Body of pancreas (tissue), 4 donors: Measurements from ENCODE around the gene ZFHX3. TPM values are rescaled to one million over a fixed set of nuclear protein-coding genes. Genes with fewer than 3 reads are reported as not detected.

ENCODE experiments used
- ATAC-seq: fragments of 150-250 bp; one replicate; pipeline ENCODE4 v1.9.1; 2016
- DNase-seq, 4 donors: peaks; one replicate each; pipeline ENCODE4 v3.0.0-alpha.2; 2019
- H3K27ac ChIP-seq, 4 donors: fragments of 200-600 bp; sonication (generic); 1 replicate in 3 of 4; 2 replicates in 1 of 4; pipeline versions ENCODE4 v1.5.1 to v1.6.1; 2016 to 2019; ENCODE audit warnings: mild to moderate bottlenecking in 1 of 4, mixed read lengths in 1 of 4, moderate library complexity in 1 of 4
- H3K27me3 ChIP-seq, 2 donors: fragments of 200-600 bp; sonication (generic); one replicate each; pipeline ENCODE4 v1.6.0; 2016; ENCODE audit warnings: mild to moderate bottlenecking in 1 of 2
- H3K36me3 ChIP-seq, 2 donors: fragments of 200-600 bp; sonication (generic); replicated peaks in 1 of 2; 2 replicates each; pipeline ENCODE4 v1.5.1; 2016; ENCODE audit warnings: low read depth in 2 of 2; ENCODE audit not compliant: insufficient read depth in 1 of 2
- H3K4me1 ChIP-seq: fragments of 200-600 bp; sonication (generic); one replicate; pipeline ENCODE4 v1.6.0; 2016
- H3K4me3 ChIP-seq, 2 donors: fragments of 200-600 bp; sonication (generic); 1 replicate in 1 of 2; 2 replicates in 1 of 2; pipeline ENCODE4 v1.5.1; 2016 to 2019
- H3K9me3 ChIP-seq, 3 donors: fragments of 200-600 bp; sonication (generic); 1 replicate in 2 of 3; 2 replicates in 1 of 3; pipeline ENCODE4 v1.5.1; 2016
- POLR2A ChIP-seq, 3 donors: fragments of 450-650 bp; IDR thresholded peaks; one replicate each; pipeline ENCODE4 v1.6.1; 2016; ENCODE audit warnings: antibody characterized with exemption in 3 of 3, mild to moderate bottlenecking in 2 of 3
- WGBS, 2 donors: methylation state at CpG; one replicate each; pipeline ENCODE4 v1.1.5; 2017; 5-methylcytosine and 5-hydroxymethylcytosine counted together
- intact Hi-C: fragments of 100-400 bp; cut with DNase I; formaldehyde crosslinking; loops from one replicate; pipeline ENCODE4 v1.15.1; 2023
- total RNA-seq, 2 donors: library from RNA; depleted of rRNA; stranded (reverse); fragments of >200 nt; gene quantifications; one replicate each; pipeline ENCODE4 v1.1.0, GENCODE V29; 2016
- TF ChIP-seq, protein P1 (sequence below), 7 experiments: fragments of 450-650 bp in 4 of 7; fragments of 200-600 bp in 3 of 7; sonication (generic) in 3 of 7; IDR thresholded peaks; one replicate each; pipeline ENCODE4 v1.5.1; 2016 to 2019; ENCODE audit warnings: antibody characterized with exemption in 7 of 7

ZFHX3 gene
- total RNA-seq, 2 donors from 2014 or later, result 22.4 to 24.6 TPM

DNA sequence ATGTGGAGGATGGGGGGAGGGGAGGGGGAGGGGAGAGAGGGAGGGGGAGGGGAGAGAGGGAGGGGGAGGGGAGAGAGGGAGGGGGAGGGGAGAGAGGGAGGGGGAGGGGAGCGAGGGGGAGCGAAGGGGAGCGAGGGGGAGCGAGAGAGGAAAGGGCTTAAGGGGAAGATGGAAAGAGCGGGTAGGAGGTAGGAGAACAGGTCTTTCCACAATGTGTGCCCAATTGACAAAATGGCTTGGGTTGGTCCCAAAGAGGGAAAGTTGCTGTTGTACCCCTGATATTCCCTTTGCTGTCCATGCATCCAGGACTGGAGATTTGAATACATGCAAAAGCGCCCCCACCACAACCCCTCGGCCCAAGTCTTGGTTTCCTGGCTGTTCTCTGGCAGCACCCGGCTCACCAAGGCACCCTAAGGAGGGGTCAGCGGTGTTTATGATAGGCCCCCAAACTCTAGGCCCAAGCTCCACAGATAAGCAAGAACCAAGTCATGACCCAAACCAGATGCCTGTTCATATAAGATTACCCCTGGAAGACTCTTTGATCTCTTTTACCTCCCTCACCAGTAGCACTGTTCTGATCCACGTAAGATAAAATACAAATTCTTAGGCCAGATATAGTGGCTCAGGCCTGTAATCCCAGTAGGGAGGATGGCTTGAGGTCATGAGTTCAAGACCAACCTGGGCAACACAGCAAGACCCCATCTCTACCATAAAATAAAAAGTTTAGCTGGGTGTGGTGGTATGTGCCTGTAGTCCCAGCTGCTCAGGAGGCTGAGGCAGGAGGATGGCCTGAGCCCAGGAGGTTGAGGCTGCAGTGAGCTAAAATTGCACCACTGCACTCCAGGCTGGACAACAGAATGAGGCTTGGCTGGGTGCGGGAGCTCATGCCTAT, 119.6 kb downstream of the ZFHX3 start:
- H3K27ac ChIP-seq, result peak overlapping the region in 3 of 4 donors; percentile 67 to 82 (median 67)
- H3K4me3 ChIP-seq, result no peak overlapping the region
- no peak for DNase-seq
- no peak for TF ChIP-seq POLR2A (IDR thresholded peaks at IDR 0.05)
- TF ChIP-seq, protein P1, sequence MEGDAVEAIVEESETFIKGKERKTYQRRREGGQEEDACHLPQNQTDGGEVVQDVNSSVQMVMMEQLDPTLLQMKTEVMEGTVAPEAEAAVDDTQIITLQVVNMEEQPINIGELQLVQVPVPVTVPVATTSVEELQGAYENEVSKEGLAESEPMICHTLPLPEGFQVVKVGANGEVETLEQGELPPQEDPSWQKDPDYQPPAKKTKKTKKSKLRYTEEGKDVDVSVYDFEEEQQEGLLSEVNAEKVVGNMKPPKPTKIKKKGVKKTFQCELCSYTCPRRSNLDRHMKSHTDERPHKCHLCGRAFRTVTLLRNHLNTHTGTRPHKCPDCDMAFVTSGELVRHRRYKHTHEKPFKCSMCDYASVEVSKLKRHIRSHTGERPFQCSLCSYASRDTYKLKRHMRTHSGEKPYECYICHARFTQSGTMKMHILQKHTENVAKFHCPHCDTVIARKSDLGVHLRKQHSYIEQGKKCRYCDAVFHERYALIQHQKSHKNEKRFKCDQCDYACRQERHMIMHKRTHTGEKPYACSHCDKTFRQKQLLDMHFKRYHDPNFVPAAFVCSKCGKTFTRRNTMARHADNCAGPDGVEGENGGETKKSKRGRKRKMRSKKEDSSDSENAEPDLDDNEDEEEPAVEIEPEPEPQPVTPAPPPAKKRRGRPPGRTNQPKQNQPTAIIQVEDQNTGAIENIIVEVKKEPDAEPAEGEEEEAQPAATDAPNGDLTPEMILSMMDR (IDR thresholded peaks at IDR 0.05), result no peak
- no peaks in the 10 kb centered on the region for H3K36me3 ChIP-seq
- WGBS, 2 donors, result 79 to 87% methylated on average over 8 to 10 of the region's 11 CpGs
- intact Hi-C loops, result no loop called here
- no peak for ATAC-seq
- H3K4me1 ChIP-seq, result peaks cover 56% of the 10 kb centered on the region
- no peaks in the 10 kb centered on the region for H3K9me3 ChIP-seq
- no peaks in the 10 kb centered on the region for H3K27me3 ChIP-seq

DNA sequence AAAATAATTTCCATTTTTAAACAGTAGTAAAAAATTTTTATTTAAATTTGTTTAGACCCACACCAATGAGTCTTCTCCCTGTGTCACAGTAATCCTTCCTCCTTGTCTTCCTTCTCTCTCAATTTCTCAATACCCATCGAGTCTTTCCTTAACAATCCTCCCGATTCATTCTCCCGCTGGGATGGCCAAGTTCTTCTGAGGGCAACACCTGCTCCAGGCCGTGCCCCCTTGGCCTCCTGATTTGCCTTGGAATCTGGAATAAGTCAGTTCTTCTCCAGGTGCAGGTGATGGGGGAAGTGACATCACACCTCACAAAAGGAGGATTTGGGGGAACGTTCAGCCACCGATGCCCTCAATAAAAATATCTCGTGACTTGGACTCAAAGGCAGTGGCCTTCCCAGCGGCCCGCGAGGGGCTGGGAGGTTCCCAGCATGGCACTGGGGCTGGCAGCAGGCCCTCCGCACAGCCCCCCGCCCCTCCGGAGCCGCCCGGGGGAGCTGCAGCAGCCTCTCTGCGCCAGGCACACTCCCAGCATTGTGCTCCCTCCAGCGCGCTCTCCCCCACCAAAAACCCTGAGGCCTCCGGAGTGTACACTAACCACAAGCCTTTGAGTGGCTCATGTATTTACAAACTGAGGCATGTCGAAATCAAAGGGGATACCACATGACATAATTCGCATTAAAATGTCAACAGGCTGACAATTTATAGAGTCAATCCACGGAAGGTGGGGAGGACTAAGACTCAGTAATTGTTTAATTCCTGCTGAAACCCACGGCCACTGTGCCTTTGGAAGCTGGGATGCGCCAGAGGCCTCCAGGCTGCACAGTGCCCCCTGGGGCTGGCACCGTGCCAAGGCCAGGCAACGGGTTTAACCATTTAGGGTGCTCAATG, 120.5 kb downstream of the ZFHX3 start:
- Histone ChIP-seq H3K4me1 (peaks cover 64% of the 10 kb centered on the region), H3K4me3 (no peak overlapping the region), H3K9me3 (no peaks in the 10 kb centered on the region), H3K27me3 (no peaks in the 10 kb centered on the region), H3K36me3 (no peaks in the 10 kb centered on the region), H3K27ac (peak overlapping the region in 3 of 4 donors; percentile 67 to 82 (median 67))
- intact Hi-C loops, result no loop called here
- peak in 1 of 3 donors; percentile 9 for TF ChIP-seq POLR2A (IDR thresholded peaks at IDR 0.05)
- TF ChIP-seq, protein P1 (IDR thresholded peaks at IDR 0.05), result no peak
- DNase-seq (peak in 2 of 4 donors; percentile 43 to 56), ATAC-seq (no peak)
- WGBS, 2 donors, result 51 to 52% methylated on average over 11 to 26 of the region's 26 CpGs

DNA sequence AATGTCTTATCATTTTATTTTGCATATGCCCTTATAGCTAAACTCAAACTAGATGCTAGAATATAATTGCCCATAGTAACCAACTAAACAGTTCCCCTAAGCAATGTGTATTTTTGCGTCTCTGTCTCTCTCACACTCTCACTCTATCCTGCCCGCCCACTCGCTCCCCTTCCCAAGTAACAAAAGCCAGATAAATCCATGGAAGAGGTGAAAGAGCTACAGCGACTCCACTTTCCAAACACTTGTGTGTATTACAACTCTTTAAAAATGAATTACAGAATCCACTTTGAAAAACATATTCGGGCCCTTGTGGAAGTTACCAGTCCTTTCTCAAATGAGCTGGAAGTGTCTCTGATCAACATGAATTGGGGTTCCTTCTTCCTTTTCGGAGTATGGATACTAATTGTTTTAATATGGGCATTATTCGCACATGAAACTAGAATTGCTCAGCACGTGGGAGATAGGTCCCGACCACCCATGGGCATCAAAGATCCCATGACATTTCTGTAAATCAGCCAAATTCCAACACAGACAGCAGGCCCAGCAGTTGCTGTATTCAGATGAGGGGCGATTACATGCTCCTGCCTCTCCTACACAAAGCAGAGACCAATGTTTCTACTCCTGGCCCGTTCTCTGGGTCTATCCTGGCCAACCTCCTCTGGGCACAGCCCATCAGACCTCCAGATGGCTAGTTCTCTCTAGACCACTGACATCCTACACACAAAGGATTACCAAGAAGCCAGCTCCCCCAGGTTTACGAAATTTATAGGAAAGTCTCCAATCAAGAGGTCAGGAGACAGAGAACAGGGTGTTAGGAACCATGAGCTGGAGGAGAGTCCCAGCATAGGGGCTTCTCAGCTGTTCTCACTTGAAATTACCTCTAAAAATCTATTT, 121.5 kb downstream of the ZFHX3 start:
- H3K27ac ChIP-seq, result peak overlapping the region; percentile 32 to 82 (median 72)

DNA sequence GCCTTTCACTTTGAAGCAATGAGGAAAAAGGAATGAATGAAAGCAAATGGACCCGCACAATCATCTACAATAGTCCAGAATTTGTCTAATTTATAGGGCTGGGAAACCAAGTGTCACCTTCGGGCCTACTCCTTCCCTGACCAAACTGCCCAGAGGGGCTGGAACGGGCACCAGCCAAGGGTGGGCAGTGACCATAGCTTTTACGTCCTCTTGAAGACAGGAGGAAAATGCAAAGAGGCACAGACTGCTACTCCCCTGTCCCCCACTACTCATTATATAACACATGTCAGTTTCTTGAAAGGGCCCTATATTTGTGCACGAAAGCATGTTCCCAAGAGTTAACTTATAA, 122.3 kb downstream of the ZFHX3 start:
- TF ChIP-seq, protein P1 (IDR thresholded peaks at IDR 0.05), result no peak
- no peak for TF ChIP-seq POLR2A (IDR thresholded peaks at IDR 0.05)
- 88 to 95% methylated on average over 5 of the region's 5 CpGs for WGBS, 2 donors
- Histone ChIP-seq H3K9me3 (no peaks in the 10 kb centered on the region), H3K27ac (peak overlapping the region; percentile 60 to 82 (median 72)), H3K4me3 (no peak overlapping the region), H3K4me1 (peaks cover 59% of the 10 kb centered on the region), H3K27me3 (no peaks in the 10 kb centered on the region), H3K36me3 (no peaks in the 10 kb centered on the region)
- intact Hi-C loops, result no loop called here
- ATAC-seq, result no peak
- DNase-seq, result no peak

More for the DNA sequence above, 121.5 kb downstream of the ZFHX3 start:
- Histone ChIP-seq H3K9me3 (no peaks in the 10 kb centered on the region), H3K4me1 (peaks cover 64% of the 10 kb centered on the region), H3K27me3 (no peaks in the 10 kb centered on the region), H3K4me3 (no peak overlapping the region), H3K36me3 (no peaks in the 10 kb centered on the region)
- no peak for TF ChIP-seq POLR2A (IDR thresholded peaks at IDR 0.05)
- TF ChIP-seq, protein P1 (IDR thresholded peaks at IDR 0.05), result no peak
- no peak for ATAC-seq
- intact Hi-C loops, result no loop called here
- WGBS, 2 donors, result 87 to 93% methylated on average over 12 of the region's 12 CpGs
- no peak for DNase-seq
